Cardiac fibroblast (primary cell): ENCODE data around the gene NPTX2.
"Not testable (repeated sequence)": the region's sequence is repeated elsewhere in the genome, so short reads cannot be mapped to it uniquely, and the experiment has no call there.

Experiments
- DNase-seq, 2 donors: peaks; one replicate each; pipeline versions ENCODE4 v3.0.0 to v3.0.0-alpha.2; 2010; ENCODE audit warnings: low read depth in 2 of 2
- H3K4me3 ChIP-seq, 2 donors: replicated peaks in 1 of 2; 1 replicate in 1 of 2; 2 replicates in 1 of 2; pipeline ENCODE4 v1.5.1; 2011; ENCODE audit warnings: low read depth in 2 of 2, low read length in 2 of 2, mild to moderate bottlenecking in 2 of 2, moderate library complexity in 1 of 2
- TF ChIP-seq, protein P1 (sequence below): IDR thresholded peaks from one replicate; pipeline ENCODE4 v1.5.1; 2011; ENCODE audit warnings: low read depth, mild to moderate bottlenecking, low read length, inconsistent platforms

Gene NPTX2, protein sequence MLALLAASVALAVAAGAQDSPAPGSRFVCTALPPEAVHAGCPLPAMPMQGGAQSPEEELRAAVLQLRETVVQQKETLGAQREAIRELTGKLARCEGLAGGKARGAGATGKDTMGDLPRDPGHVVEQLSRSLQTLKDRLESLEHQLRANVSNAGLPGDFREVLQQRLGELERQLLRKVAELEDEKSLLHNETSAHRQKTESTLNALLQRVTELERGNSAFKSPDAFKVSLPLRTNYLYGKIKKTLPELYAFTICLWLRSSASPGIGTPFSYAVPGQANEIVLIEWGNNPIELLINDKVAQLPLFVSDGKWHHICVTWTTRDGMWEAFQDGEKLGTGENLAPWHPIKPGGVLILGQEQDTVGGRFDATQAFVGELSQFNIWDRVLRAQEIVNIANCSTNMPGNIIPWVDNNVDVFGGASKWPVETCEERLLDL

DNA sequence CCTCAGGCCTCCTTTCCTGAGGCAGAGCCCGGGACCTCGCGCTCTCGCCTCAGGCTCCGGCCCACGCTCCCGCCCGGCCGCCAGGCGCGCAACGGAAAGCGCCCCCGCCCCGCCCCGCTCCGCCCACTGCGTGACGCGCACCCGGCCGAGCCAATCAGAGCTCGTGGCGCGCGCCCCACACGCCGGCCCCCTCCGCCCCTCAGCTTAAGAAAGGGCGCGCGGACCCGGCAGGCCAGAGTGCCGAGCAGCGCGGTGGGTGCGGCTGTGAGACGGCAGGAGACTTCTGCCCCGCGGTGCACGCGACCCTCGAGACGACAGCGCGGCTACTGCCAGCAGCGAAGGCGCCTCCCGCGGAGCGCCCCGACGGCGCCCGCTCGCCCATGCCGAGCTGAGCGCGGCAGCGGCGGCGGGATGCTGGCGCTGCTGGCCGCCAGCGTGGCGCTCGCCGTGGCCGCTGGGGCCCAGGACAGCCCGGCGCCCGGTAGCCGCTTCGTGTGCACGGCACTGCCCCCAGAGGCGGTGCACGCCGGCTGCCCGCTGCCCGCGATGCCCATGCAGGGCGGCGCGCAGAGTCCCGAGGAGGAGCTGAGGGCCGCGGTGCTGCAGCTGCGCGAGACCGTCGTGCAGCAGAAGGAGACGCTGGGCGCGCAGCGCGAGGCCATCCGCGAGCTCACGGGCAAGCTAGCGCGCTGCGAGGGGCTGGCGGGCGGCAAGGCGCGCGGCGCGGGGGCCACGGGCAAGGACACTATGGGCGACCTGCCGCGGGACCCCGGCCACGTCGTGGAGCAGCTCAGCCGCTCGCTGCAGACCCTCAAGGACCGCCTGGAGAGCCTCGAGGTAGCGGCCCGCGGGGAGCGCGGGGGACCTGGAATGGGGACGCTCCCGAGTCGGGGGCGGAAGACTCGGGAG lies at the start of gene NPTX2:
TSS of gene NPTX2 (plus strand) at position 235 of the 909 bp plus-strand sequence. CDS start at position 412, 177 bp downstream.
- peak within 1 kb of the TSS in 1 of 2 donors; percentile 35 for H3K4me3 ChIP-seq
- peak; percentile 15 to 64 for DNase-seq

DNA sequence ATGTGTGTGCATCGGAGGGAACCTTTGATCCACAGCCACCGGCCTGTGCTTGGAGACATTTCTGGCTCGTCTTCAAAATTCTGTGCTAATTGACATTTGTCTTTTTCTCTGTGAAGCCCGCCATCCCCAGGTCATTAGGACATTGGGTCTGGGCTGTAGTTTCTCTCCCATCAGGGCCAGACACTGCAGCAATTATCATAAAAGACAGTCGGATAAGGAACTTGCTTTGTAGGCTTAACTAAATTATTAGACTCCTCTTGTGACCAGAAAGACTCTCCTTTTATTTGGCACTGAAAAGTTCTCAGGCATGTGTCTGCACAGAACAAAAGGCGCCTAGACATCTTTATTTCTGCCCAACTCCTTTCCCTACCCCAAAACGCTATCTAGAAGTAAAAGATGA lies 49.1 kb upstream of the NPTX2 start:
- TF ChIP-seq, protein P1, sequence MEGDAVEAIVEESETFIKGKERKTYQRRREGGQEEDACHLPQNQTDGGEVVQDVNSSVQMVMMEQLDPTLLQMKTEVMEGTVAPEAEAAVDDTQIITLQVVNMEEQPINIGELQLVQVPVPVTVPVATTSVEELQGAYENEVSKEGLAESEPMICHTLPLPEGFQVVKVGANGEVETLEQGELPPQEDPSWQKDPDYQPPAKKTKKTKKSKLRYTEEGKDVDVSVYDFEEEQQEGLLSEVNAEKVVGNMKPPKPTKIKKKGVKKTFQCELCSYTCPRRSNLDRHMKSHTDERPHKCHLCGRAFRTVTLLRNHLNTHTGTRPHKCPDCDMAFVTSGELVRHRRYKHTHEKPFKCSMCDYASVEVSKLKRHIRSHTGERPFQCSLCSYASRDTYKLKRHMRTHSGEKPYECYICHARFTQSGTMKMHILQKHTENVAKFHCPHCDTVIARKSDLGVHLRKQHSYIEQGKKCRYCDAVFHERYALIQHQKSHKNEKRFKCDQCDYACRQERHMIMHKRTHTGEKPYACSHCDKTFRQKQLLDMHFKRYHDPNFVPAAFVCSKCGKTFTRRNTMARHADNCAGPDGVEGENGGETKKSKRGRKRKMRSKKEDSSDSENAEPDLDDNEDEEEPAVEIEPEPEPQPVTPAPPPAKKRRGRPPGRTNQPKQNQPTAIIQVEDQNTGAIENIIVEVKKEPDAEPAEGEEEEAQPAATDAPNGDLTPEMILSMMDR, result no peak
- no peak for DNase-seq
- H3K4me3 ChIP-seq, result no peak overlapping the region

More for the DNA sequence above, at the start of gene NPTX2:
- TF ChIP-seq, protein P1, result no peak

DNA sequence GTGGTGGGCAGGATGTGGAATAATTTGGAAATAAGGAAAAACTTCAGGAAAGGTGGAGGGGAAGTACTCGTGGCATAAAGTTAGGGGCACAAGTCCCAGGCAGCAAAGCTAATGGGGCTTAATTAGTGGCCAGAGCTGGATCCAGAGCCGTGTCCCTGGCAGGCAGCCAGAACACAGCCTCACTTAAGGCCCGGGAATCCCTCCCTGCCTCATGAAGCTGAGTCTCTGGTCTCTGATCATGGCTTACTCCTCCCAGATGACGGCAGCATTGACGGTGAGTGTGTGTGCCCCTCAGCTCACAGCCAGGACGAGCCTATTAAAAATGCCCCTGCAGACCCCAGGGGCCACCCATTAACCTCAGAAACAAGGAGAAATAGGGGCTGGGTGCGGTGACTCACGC lies 48.2 kb upstream of the NPTX2 start:
- H3K4me3 ChIP-seq, result no peak overlapping the region
- TF ChIP-seq, protein P1, result no peak
- peak in 1 of 2 donors; percentile 25 for DNase-seq

DNA sequence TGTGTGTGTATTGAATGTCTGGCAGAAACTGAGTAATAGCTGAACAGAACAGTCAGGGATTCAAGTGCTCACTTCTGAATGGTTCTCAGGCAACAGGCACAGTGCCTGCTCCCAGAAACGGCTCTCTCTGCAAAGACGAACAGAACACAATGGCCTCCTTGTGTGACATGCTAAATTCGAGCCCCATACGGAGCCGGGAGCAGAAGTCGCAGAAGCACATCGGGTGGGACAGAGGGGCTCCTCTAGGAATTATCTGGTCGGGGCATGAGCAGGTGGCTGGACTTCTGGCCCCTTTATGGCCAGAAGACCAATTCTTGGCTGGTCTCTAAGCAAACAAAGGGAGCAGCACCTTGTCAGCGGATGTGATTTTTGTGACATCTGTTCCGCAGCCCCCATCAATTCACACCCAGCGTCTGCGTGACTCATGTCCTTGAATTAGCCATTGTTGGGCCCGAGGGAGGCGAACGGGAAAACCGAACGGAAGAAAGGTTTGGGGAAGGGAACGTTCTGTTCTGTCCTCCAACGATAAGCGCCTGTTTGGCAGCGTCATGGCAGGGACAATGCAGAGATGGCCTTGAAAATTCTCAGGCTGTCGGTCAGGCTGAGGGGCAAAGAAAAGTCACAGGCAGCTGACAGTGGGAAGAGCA lies 47.3 kb upstream of the NPTX2 start:
- no peak overlapping the region for H3K4me3 ChIP-seq
- TF ChIP-seq, protein P1, result no peak
- DNase-seq, result peak; percentile 21 to 27

DNA sequence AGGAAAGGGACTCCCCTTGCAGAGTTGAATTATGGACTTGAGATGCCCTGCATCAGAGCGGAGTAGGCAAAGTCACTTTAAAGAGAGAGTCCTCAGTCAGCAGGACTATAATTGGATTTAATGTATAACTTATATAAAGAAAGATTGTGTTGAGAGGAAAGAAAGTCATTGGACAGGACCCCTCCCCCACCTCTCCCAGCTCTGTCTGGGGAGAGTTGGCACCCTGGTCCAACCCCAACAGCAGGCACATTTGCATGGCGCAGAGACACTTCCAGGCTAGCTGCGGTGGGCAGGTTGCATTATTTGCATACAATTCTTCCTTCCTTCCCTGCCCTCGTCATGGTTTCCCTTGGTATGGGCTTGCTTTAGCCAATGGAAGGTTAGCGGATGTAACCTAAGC lies 46.1 kb upstream of the NPTX2 start:
- TF ChIP-seq, protein P1, result no peak
- DNase-seq, result no peak
- no peak overlapping the region for H3K4me3 ChIP-seq

DNA sequence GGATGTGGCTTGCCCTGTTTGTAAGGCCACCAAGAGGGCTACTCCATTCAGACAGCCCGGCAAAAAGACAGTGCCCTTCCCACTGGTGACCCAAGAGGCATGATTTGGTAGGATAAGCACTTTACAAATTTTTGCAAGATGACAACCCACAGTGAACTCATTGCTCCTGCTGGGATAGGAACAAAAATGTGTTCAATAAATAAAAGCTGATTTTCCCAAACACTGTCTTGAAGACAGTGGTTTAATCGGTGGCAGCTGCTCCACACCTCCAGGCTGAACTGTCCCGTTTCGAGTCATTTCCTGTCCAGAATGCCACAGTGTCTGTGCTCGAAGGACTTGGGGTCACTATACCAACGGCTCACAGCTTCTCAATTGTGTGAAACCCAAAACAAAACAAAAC lies 45.1 kb upstream of the NPTX2 start:
- TF ChIP-seq, protein P1, result no peak
- DNase-seq, result no peak
- H3K4me3 ChIP-seq, result no peak overlapping the region

DNA sequence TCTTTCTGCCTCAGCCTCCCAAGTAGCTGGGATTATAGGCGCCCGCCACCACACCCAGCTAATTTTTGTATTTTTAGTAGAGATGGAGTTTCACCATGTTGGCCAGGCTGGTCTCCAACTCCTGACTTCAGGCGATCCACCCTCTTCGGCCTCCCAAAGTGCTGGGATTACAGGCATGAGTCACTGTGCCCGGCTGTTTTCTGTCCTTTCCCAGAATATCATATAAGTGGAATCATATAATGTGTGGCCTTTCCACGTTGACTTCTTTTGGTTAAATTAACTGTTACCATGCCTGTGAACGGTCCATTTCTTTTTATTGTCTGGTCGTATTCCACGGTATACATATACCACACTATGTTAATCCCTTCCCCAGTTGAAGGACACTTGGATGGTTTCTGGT lies 44.4 kb upstream of the NPTX2 start:
- H3K4me3 ChIP-seq, DNase-seq: not testable (repeated sequence)
